ENCODE data around the gene CACNB1.

CACNB1 gene

DNA sequence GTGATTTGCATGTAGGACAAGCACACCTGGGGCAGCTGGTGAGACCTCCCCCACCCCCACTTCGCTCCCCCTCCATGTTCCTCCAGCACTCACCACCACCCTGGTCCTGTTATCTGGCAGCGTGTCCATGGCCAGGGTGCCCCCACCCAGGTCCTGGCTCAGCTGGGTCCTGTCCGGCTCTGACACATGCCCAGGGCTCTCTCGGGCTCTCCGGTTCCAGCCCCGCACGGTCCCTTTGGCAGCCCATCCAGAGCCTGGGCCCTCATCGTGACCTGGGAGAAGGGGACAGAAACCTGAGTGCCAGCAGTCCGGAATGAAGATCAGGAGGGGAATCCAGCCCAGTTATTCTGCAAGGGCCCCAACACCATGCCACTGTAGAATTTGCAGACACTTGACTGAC lies 57.9 kb downstream of the CACNB1 start:
- no peak for ATAC-seq
- TF ChIP-seq TSHZ2 (CRISPR knock-in tag; IDR thresholded peaks at IDR 0.05) (no peak), ZNF8 (CRISPR knock-in tag; IDR thresholded peaks at IDR 0.05) (no peak), ISL1 (CRISPR knock-in tag; IDR thresholded peaks at IDR 0.05) (no peak), ZNF70 (CRISPR knock-in tag; IDR thresholded peaks at IDR 0.05) (no peak), ESRRG (CRISPR knock-in tag; IDR thresholded peaks at IDR 0.05) (no peak), RARB (CRISPR knock-in tag; IDR thresholded peaks at IDR 0.05) (no peak), TCF4 (CRISPR knock-in tag; IDR thresholded peaks at IDR 0.05; ENCODE audit: borderline replicate concordance) (no peak), ARNTL (CRISPR knock-in tag; IDR thresholded peaks at IDR 0.05; ENCODE audit: borderline replicate concordance, low read depth) (no peak), TOX (CRISPR knock-in tag; IDR thresholded peaks at IDR 0.05; ENCODE audit: borderline replicate concordance) (no peak), PPARA (CRISPR knock-in tag; IDR thresholded peaks at IDR 0.05; ENCODE audit: borderline replicate concordance) (no peak), PATZ1 (CRISPR knock-in tag; IDR thresholded peaks at IDR 0.05; ENCODE audit: borderline replicate concordance) (no peak), CSDC2 (CRISPR knock-in tag; IDR thresholded peaks at IDR 0.05) (no peak), BACH2 (CRISPR knock-in tag; IDR thresholded peaks at IDR 0.05; ENCODE audit: borderline replicate concordance) (no peak), ZNF565 (CRISPR knock-in tag; conservative IDR thresholded peaks at IDR 0.05; ENCODE audit: low read depth) (no peak)
- TF ChIP-seq, protein P1, sequence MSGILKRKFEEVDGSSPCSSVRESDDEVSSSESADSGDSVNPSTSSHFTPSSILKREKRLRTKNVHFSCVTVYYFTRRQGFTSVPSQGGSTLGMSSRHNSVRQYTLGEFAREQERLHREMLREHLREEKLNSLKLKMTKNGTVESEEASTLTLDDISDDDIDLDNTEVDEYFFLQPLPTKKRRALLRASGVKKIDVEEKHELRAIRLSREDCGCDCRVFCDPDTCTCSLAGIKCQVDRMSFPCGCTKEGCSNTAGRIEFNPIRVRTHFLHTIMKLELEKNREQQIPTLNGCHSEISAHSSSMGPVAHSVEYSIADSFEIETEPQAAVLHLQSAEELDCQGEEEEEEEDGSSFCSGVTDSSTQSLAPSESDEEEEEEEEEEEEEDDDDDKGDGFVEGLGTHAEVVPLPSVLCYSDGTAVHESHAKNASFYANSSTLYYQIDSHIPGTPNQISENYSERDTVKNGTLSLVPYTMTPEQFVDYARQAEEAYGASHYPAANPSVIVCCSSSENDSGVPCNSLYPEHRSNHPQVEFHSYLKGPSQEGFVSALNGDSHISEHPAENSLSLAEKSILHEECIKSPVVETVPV (CRISPR knock-in tag; IDR thresholded peaks at IDR 0.05) = no peak
- TF ChIP-seq, protein P2, sequence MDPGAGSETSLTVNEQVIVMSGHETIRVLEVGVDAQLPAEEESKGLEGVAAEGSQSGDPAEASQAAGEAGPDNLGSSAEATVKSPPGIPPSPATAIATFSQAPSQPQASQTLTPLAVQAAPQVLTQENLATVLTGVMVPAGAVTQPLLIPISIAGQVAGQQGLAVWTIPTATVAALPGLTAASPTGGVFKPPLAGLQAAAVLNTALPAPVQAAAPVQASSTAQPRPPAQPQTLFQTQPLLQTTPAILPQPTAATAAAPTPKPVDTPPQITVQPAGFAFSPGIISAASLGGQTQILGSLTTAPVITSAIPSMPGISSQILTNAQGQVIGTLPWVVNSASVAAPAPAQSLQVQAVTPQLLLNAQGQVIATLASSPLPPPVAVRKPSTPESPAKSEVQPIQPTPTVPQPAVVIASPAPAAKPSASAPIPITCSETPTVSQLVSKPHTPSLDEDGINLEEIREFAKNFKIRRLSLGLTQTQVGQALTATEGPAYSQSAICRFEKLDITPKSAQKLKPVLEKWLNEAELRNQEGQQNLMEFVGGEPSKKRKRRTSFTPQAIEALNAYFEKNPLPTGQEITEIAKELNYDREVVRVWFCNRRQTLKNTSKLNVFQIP (CRISPR knock-in tag; IDR thresholded peaks at IDR 0.05; ENCODE audit: borderline replicate concordance, low read depth) = no peak

- TF ChIP-seq ARNTL (CRISPR knock-in tag; IDR thresholded peaks at IDR 0.05; ENCODE audit: borderline replicate concordance, low read depth) = no peak
- peak; percentile 94 for ATAC-seq
These were observed 58.3 kb downstream of the CACNB1 start for GRCh38 chr17:39139161-39139511.

GRCh38 chr17:39138431-39139160 lies 58.9 kb downstream of the CACNB1 start:
- ATAC-seq = peak; percentile 17; the same call in 2 of the 3 replicates
- TF ChIP-seq ESRRG (CRISPR knock-in tag; IDR thresholded peaks at IDR 0.05) (no peak), ZNF565 (CRISPR knock-in tag; conservative IDR thresholded peaks at IDR 0.05; ENCODE audit: low read depth) (no peak), TCF4 (CRISPR knock-in tag; IDR thresholded peaks at IDR 0.05; ENCODE audit: borderline replicate concordance) (no peak)

GRCh38 chr17:39134878-39135277 lies 62.6 kb downstream of the CACNB1 start:
- no peak for TF ChIP-seq CSDC2 (CRISPR knock-in tag; IDR thresholded peaks at IDR 0.05)
- no peak for TF ChIP-seq OSR1 (CRISPR knock-in tag; IDR thresholded peaks at IDR 0.05)
- no peak for TF ChIP-seq ESRRG (CRISPR knock-in tag; IDR thresholded peaks at IDR 0.05)
- TF ChIP-seq ZNF70 (CRISPR knock-in tag; IDR thresholded peaks at IDR 0.05) = no peak
- no peak for TF ChIP-seq PATZ1 (CRISPR knock-in tag; IDR thresholded peaks at IDR 0.05; ENCODE audit: borderline replicate concordance)
- no peak for ATAC-seq

Data from SK-N-SH treated with all-trans-retinoic acid at 6 μM for 48 hours (cell line).